COR-L47 (cell line): Measurements from ENCODE around the gene SLC35A5.
"Not testable (repeated sequence)": the region's sequence is repeated elsewhere in the genome, so short reads cannot be mapped to it uniquely, and the experiment has no call there.

Source experiments
- DNase-seq: peaks from one replicate; lab custom pipeline; 2025; lab: John Stamatoyannopoulos, UW

The SLC35A5 gene, protein sequence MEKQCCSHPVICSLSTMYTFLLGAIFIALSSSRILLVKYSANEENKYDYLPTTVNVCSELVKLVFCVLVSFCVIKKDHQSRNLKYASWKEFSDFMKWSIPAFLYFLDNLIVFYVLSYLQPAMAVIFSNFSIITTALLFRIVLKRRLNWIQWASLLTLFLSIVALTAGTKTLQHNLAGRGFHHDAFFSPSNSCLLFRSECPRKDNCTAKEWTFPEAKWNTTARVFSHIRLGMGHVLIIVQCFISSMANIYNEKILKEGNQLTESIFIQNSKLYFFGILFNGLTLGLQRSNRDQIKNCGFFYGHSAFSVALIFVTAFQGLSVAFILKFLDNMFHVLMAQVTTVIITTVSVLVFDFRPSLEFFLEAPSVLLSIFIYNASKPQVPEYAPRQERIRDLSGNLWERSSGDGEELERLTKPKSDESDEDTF

DNA sequence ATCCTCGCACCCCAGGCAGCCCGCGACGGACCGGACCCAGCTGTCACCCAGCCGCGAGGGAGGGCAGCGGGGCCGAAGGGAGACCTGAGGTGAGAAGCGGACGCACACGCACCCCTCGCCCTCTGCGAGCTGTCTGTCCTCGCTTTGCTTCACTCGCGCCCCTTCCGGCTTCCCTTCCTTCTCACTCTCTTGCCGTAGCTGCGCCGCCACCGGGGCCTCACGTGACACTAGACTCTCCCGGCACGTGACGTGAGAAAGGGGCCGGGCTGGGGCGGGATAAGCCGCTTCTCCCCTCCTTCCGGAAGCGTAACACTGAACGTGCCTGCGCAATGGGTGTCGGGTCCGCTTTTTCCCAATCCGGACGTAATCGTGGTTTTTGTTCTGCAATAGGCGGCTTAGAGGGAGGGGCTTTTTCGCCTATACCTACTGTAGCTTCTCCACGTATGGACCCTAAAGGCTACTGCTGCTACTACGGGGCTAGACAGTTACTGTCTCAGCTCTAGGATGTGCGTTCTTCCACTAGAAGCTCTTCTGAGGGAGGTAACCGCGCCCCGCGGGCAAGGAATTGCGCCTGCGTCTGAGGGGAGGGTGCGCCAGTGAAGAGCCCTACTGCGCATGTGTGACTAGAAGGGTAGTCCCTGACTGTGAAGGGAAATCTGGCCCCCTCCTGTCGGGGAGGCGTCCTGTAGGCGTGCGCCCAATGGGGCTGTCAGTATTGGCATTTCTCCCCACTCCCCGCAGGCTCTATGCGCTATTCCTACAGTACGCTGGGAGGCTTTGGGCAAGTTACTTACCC is at the start of gene SLC35A5, which contains the start of gene ATG3:
Gene SLC35A5 (plus strand): TSS at position 312 of the 796 bp plus-strand sequence. CDS start 1,359 bp downstream, outside the sequence.
Gene ATG3 (minus strand): TSS at position 229 of the 796 bp plus-strand sequence. CDS start 434 bp downstream, outside the sequence.
- DNase-seq = peak; percentile 98

DNA sequence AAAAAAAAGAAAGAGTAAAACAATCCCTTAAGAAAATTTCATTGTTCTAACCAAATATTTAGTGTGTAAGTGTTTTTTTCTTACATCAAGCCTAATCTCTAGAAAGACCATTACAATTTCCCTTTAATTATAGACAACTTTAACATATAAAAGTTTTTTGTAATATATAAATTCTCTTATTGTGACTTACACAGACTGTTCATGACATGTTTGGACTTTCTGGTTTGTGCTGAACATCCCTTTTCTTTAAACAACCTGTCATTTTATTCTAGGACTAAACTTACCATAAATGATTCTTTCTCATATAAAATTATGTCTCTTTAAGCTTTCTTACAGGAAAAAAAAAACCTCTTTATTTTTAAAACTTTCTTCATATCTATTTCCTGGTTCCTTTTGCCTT is 49.5 kb upstream of the SLC35A5 start:
- no peak for DNase-seq

DNA sequence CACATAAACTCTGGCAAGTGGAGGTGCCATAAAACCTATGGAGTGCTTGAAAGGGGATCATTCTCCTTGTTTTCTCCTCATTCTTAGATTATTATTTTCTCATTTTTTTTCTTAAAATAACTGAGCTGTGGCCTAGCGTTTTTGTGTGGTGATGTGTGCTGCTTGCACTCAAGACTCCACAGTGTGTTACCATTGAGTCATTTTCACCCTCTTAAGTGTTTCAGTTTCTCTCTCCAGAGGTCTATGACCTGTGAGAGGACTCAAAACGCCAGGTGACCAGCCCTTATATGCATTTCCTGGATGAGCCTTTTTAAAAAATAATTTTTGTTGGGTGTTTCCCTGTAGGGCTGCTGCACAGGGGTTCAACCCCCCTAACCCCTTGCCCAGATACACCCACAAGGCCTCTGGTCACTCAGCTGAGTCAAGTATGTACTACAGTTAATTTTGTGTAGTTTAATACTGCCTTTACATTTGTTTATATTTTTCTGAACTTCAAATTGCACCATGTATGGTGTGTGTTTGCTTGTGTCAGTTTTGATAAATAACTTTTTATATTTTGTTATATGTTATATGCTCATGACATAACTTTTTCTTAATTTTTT is 47.2 kb upstream of the SLC35A5 start:
- DNase-seq = no peak

DNA sequence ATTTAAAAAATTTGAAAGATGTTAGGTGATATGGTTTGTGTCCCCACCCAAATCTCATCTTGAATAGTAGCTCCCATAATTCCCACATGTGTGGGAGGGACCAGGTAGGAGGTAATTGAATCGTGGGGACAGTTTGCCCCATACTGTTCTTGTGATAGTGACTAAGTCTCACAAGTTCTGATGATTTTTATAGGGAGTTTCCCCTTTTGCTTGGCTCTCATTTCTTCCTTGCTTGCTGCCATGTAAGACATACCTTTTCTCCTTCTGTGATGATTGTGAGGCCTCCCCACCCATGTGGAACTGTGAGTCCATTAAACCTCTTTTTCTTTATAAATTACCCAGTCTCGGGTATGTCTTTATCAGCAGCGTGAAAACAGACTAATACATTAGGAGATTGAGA is 42.9 kb upstream of the SLC35A5 start:
- not testable (repeated sequence) for DNase-seq

DNA sequence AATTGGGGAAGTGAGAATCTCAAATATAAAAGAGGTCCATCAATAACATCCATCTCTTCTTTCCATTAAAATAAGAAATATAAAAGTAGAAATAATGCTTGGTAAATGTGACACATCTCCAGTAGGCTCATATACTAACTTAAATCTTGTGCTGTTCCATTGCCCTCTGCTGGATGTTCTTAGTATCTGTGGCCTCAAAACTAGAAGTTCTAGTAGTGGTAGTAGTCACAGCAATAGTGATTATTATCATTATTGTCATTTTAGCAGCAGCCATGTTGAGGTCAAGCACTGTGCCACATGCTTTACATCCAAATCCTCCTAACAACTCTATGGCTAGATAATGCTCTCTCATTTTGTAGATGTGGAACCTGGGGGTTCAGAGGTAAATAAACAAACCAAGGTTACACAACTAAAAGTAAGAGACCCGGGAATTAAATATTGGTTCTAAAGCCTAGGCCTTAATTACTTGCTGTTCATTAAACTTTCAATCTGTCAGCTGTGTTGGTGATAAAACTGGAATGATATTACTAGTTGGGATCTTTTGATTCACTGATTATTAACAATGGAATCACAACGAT is 42.3 kb upstream of the SLC35A5 start:
- peak; percentile 74 for DNase-seq

DNA sequence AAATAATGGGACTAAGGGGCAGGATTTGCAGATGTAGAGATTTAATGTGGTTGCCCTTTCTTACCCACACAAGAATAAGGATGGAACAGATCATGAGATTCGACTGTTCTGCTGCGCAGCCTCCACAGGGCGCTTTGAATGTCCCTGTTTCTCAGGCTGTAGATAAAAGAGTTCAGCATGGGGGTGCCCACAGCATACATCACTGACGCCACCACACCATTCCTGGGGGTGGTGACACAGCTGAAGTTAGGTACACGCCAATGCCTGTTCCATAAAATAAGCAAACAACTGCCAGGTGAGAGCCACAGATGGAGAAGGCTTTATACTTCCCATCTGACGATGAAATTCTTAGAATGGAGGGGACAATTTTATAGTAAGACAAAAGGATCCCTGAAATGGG is 37.7 kb upstream of the SLC35A5 start:
- not testable (repeated sequence) for DNase-seq

DNA sequence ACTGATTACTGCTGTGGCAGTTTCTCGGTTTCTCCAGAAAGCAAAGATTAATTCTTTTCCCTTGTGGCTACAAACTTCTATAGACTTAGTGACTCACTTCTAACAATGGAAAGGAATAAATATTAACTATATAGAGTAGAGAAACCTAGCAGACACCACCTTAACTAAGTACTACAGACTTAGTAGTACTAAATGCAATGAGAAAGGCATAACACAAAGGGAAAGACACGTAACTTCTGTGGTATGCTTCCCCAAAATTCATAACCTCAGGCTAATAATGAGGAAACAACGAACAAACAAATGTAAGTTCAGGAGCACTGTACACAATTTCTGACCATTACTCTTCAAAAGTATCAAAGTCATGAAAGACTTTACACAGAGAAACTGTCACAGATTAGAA is 31.3 kb upstream of the SLC35A5 start:
- DNase-seq = no peak

DNA sequence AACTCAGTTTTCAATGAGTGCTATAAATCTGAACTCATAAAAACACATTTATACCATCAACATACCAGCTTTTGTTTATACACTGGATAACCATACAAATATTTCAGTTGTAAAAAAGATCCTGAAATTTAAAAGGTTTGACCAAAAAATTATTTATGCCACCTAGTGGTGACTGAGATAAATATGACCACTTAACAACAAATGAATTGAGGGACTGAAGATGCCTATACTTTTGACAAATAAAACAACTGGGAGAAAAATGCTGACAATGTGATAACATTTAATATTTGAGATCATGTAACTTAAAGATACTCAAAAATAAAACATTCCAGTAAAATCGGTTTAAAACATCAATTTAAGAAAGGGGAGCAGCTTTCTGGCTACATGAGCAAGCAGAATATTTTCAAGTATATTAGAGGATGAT is 30.5 kb upstream of the SLC35A5 start:
- peak; percentile 6 for DNase-seq

DNA sequence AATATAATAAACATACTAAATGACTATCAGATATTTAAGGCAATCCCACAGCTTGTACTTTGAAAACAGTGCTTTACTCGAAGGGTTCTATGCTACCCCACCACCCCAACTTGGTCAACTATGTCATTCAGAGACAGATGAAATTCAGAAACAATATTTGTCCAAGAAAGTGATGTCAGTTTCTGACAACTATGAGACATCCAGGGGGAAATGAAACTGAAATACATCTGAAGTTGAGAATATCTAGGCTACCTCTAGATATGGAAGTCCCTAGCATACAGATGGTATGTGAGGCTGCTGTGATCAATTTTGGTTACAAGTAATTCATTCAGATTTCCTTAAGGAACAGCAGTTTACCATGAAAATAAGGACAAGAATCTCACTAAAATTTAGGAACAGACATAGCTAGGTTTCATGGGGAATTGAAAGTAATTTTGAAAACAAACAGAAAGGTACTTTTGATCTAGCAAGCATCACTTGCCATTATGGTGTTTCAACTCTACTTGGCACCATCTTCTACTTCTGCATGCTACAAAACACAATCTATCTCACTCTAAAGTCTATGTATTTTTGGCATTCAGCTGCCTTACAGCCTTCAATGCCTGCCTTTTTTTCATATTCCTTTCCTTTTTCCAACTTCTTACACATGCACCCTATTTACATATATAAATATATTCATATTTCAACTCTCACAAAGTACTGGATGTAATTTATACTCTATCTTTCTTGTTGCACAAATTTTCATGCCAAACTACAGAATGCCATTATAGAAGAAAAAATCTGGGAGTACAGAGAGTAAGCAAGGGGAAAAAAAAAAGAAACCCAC is 21.8 kb upstream of the SLC35A5 start:
- DNase-seq = no peak

DNA sequence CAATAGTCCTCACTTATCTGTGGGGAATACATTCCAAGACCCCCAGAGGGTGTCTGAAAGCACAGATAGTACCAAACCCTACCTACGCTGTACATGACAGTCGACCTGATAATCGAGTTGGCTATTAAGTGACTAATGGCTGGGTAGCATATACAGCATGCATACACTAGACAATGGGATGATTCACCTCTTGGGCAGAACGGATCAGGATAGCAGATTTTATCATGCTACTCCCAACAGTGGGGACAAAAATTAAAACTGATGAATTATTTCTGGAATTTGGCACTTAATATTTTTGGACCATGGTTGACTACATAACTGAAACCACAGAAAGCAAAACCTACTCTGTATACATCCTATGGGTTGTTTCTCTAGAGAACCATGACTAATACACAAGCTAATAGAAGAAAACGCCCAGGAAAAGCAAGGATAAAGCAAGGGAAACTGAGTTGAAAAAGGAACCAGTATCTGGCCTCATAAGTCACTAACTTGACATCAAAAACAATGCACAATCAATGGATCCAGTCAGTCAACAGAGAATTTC is 15.6 kb upstream of the SLC35A5 start:
- no peak for DNase-seq

DNA sequence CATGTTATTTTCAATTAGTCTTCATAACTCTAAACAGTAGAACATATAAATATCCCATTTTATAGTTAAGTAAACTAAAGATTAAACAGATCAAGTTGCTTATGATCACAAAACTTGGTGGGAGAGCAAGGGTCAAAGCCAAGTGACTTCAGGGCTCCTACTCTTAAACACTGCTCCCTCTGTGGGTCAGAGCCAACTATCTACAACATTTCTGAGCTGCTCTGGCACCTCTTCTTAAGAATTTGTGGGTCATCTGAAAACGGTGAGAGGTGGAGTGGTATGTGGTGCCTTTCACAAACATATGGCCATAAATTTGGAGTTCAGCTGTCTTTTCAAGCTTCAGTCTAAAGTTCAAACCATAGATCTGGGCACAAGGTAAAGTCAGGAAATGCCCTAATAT is 11.0 kb upstream of the SLC35A5 start:
- no peak for DNase-seq

DNA sequence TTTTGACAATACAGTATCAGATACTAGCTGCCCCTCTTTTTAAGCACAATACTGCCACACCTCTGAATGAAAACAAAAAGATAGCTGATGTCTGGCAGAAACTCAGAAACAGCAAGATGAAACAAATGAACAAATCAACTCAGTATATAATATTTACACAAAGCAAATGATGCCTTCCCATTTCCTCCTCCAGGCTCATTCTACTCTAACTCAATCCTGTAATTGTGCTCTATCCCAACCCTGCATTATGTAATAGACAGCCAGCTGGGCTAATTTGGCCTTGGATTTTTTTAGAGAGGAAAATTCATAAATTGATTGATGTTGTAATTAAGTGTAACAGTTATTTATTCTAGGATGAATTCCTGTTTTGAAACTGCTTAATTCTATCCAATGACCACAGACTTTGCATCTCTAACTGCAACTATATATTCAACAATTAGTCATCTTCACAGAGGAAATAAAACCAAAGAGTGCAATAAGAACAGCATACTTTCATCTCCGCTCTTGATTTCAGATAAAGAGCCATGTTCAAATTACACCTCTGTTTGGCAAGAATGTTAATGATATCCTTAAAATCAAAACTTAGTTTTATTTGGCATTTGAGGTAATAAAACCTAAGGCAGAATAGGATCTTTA is 6.2 kb upstream of the SLC35A5 start:
- DNase-seq = peak; percentile 74

DNA sequence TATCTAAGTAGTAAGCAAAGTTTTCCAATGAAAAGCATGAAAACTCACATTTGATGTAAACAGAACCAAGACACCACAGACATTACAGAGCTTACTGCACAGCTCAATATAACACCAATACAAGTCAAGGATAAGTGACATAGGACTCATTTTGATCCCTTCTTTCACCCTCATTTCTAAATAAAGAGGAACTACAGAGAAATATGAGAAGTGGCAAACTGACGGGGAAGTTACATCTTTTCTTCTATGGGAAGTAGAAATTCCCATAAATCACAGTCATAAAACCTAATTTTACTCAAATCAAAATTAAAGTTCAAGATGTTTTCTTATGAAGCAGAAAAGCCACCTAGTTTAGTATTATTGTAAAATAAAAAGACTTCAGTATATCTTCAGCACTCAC is 3.9 kb upstream of the SLC35A5 start:
- no peak for DNase-seq

DNA sequence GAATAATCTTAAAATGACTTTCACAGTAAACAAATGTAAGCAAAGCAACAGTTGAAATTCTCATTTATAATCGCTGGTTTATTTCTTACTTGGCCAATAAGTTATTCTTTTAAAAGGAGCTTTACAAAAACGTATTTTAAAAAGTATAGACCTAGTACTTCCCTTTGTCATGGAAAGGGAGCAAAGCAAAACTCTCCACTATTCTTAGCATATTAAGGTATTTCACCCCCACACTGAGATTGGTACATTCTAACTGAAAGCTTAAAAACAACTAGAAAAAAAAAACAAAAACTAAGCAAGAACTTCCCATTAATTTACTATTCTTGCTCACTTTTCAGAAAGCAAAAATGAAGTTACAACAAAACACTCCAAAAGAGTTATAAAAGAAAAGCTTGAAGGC is 1.5 kb upstream of the SLC35A5 start:
- no peak for DNase-seq

DNA sequence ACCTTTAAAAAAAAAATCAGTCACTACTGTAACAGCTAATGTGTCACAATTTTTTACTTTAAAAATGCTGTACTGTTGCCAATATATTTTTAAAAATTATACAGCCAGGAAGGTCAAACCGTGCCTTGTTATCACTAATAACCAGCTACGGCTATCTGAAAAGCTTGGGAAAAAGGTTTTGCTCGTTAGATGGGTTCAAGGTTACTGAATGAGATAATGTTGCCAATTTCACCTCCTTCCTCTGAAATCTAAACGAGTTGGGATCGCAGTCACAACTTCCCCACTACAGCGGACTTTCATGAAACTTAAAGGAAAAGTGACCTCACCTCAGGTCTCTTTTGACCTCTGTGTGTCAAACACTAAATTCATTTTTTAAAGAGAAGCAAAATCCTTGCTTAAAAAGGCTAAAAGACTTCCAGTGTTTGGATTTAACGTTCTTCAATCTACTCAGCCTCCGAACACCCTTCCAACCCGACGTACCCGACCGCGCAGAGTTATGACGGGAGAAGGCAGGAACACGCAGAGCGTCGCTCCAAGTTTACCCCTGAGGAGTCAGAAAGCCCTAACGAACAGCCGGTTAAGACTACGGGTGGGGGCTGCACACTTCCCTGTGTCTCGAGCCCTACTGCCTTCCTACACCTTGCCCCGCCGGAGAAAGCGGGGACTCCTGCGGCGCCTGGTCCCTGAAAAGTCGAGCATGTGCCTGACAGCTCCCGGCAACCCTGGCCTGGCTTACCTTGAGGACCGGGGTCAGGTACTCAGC is 943 bp upstream of the SLC35A5 start:
- peak; percentile 61 for DNase-seq

DNA sequence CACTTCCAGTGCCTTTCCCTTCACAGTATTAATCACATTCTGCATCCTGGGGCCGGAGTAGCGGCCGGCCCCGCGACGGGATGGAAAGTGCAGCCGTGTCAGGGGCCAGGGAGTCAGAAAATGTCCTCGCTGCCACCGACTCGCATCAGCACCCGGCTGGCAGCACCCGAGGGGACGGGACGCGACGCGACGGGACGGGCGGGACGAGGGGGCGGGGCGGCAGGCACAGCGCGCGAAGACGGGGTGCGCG is 436 bp upstream of the SLC35A5 start:
- peak; percentile 72 for DNase-seq

DNA sequence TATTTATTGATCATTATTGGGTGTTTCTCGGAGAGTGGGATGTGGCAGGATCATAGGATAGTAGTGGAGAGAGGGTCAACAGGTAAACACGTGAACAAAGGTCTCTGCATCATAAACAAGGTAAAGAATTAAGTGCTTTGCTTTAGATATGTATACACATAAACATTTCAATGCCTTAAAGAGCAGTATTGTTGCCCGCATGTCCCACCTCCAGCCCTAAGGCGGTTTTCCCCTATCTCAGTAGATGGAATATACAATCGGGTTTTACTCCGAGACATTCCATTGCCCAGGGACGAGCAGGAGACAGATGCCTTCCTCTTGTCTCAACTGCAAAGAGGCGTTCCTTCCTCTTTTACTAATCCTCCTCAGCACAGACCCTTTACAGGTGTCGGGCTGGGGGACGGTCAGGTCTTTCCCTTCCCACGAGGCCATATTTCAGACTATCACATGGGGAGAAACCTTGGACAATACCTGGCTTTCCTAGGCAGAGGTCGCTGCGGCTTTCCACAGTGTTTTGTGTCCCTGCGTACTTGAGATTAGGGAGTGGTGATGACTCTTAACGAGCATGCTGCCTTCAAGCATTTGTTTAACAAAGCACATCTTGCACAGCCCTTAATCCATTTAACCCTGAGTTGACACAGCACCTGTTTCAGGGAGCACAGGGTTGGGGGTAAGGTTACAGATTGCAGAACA is 2.5 kb downstream of the SLC35A5 start:
- not testable (repeated sequence) for DNase-seq

DNA sequence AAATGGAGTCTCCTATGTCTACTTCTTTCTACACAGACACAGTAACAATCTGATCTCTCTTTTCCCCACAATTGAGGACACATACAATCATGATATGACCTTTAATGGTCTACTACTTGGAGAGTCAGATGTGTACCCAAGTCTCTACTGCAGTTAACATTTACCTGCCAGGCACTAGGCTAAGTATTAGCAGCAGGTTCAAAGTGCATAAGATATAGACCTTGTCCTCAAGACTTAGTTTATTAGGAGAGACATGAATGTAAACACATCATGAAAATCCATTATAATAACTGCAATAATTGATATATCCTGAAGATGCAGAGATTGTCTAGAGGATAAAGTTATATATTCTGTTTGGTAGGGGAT is 3.1 kb downstream of the SLC35A5 start:
- no peak for DNase-seq

DNA sequence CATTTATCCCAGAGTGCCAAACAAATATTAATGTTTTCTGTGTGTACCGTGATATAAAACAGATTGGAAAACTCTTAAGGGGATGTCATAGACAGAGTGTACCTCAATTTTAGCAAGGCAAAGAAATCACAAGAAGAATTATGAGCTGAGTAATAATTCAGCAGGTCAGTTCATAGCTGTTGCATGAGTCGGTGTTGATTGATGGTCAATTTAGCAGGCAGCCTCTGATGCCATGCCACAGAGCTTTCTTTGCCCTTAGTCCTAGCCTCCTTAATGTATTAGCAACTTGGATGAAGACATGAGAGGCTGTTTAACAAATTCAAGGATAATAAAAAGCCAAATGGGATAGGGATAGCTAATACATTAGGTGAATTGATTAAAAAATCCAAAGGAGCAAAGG is 6.8 kb downstream of the SLC35A5 start:
- DNase-seq = no peak

DNA sequence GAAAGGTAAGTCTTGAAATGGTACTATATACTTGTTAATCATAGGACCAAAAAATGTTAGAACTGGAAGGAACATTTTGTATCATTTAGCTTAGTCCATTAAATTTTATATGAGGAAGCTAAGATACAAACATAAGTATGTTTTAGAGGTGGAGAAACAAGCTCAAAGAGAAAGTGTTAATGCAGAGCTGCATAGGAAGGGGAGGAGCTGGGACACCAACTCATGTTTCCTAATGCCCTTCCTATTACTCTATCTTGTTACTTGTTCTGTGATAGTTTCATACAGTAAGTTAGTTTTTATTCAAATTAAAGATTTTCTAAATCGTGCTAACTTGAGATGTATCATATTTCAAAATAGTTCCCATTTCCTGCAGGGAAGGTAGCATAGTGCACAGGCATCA is 7.4 kb downstream of the SLC35A5 start:
- DNase-seq = no peak
